AG09319 (cell line): ENCODE results near the gene ITPRIPL2.

Experiments
- DNase-seq: peaks from one replicate; pipeline ENCODE4 v3.0.0-alpha.2; 2010; ENCODE audit warnings: low read depth; ENCODE audit errors: extremely low read depth
- TF ChIP-seq, protein P1 (sequence below): IDR thresholded peaks from 2 replicates; pipeline ENCODE4 v1.5.1; 2011; ENCODE audit warnings: low read depth, mild to moderate bottlenecking, inconsistent platforms, low read length, moderate library complexity

ITPRIPL2 gene

DNA sequence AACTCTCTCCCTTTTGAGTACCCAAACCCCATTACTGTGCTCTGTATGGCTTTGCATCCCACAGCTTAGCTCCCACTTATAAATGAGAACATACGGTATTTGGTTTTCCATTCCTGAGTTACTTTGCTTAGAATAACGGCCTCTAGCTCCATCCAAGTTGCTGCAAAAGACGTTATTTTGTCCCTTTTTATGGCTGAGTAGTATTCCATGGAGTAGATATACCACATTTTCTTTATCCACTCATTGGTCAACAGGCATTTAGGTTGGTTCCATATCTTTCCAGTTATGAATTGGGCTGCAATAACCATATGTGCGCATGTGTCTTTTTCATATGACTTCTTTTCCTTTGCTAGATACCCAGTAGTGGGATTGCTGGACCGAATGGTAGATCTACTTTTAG, 34.4 kb downstream of the ITPRIPL2 start:
- TF ChIP-seq, protein P1, sequence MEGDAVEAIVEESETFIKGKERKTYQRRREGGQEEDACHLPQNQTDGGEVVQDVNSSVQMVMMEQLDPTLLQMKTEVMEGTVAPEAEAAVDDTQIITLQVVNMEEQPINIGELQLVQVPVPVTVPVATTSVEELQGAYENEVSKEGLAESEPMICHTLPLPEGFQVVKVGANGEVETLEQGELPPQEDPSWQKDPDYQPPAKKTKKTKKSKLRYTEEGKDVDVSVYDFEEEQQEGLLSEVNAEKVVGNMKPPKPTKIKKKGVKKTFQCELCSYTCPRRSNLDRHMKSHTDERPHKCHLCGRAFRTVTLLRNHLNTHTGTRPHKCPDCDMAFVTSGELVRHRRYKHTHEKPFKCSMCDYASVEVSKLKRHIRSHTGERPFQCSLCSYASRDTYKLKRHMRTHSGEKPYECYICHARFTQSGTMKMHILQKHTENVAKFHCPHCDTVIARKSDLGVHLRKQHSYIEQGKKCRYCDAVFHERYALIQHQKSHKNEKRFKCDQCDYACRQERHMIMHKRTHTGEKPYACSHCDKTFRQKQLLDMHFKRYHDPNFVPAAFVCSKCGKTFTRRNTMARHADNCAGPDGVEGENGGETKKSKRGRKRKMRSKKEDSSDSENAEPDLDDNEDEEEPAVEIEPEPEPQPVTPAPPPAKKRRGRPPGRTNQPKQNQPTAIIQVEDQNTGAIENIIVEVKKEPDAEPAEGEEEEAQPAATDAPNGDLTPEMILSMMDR: no peak
- DNase-seq: no peak

GRCh38 chr16:19151310-19151709, 37.5 kb downstream of the ITPRIPL2 start:
- no peak for DNase-seq
- TF ChIP-seq, protein P1: no peak

- TF ChIP-seq, protein P1: no peak
- DNase-seq: no peak
These were observed 38.3 kb downstream of the ITPRIPL2 start for GRCh38 chr16:19152042-19152441.

GRCh38 chr16:19153876-19154275, 40.1 kb downstream of the ITPRIPL2 start:
- no peak for DNase-seq

DNA sequence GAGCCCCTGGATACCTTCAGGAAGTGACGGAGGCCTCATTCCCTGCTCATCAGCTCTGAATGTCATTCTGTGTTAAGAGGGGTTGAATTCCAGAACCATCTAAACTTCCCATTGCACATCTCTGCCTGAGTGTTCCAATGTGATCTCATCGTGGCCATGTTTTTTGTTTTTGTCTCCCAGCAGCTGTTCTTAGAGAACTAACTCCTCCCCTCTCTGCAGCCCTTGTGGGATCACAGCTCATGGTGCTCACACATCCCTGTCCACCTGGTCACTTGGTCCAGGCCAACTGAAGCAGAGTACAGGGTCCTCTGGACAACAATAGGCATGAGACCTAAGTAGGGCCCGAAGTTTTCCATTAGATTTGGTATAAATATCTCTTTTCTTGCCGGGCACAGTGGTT, 48.3 kb downstream of the ITPRIPL2 start:
- DNase-seq: no peak
- TF ChIP-seq, protein P1: no peak

More at GRCh38 chr16:19153876-19154275, 40.1 kb downstream of the ITPRIPL2 start:
- TF ChIP-seq, protein P1: no peak

DNA sequence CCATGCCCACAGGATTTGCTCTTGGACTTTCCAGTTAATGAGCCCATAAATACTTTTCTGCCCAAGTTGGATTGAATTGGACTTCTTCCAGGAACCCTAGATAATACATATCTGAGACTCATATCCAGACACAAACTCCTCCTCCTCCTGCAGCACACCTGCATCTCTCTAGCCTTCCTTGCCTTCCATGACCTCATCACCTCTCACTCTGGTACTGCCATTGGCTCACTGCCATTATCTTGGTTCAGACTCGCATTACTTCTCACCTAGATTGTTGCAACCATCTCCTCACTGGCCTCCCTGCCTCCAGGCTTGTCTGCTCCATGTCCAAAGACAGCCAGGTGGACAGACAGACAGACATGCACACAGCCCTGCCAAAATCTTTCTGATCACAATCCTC, 49.5 kb downstream of the ITPRIPL2 start:
- TF ChIP-seq, protein P1: no peak
- no peak for DNase-seq

DNA sequence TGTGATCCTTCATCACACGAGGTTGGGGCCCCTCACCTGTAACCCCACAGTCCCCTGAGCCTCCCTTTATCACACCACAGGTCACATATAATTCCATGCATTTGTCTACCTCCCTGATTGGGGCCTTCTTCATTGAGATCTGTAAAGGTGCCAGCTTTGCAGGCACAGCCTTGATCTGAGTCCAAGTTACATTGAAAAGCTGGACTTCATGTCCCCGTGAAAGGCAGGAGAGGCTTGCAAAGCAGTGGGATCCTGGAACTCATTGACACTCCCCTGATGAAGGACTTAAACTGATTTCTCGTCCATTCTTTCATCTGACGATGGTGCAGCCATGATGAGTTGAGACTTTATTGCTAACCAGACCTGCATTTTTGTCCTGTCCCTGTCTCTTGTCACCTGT, 50.5 kb downstream of the ITPRIPL2 start:
- TF ChIP-seq, protein P1: no peak
- DNase-seq: no peak
